IPS-NIHi7 (cell line): ENCODE results near the gene CDH9.

Source experiments
- DNase-seq: peaks from one replicate; pipeline ENCODE4 v3.0.0; 2012; ENCODE audit warnings: mixed read lengths; ENCODE audit errors: extremely low spot score

The CDH9 gene, protein sequence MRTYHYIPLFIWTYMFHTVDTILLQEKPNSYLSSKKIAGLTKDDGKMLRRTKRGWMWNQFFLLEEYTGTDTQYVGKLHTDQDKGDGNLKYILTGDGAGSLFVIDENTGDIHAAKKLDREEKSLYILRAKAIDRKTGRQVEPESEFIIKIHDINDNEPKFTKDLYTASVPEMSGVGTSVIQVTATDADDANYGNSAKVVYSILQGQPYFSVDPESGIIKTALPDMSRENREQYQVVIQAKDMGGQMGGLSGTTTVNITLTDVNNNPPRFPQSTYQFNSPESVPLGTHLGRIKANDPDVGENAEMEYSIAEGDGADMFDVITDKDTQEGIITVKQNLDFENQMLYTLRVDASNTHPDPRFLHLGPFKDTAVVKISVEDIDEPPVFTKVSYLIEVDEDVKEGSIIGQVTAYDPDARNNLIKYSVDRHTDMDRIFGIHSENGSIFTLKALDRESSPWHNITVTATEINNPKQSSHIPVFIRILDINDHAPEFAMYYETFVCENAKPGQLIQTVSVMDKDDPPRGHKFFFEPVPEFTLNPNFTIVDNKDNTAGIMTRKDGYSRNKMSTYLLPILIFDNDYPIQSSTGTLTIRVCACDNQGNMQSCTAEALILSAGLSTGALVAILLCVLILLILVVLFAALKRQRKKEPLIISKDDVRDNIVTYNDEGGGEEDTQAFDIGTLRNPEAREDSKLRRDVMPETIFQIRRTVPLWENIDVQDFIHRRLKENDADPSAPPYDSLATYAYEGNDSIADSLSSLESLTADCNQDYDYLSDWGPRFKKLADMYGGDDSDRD

DNA sequence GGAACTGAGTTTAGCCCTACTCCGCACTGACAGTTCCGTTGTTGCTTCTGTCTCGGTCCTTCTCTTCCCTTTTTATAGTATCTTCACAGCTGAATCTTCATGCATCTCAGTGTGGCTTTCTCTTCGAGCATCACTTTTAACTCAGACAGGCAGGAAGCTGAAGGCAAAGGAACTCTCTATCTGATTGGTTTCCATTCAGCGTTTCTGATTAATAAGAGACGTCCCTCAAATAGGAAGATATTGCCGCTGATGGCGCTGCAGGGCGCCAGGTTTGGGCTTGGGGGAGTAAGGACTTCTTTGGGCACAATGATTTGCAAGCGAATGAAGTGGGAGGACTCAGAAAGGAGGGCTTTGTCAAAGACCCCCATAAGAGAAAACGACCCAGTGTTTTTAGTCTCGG lies at the start of gene CDH9:
Gene CDH9 (minus strand): TSS at position 111 of the 400 bp plus-strand sequence. CDS start 50,253 bp downstream, outside the sequence.
- no peak for DNase-seq

DNA sequence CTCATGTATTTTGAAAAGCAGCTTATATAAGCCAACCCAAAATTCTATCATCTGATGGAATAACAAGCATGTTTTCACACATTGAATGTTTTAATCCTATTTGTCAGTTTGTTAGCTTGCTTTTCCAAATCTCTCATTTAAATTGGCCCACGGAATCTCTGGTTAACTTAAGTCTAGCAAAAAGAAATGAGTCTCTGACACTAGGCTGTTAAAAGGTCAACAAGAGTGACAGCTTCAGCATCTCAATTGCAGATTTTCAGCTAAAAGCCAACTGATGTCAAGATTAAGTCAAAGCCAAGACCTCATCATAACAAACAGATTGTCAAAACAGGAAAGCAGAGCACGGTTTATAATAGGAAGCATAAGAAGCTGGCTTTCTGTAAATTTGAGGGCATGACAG lies 49.4 kb upstream of the CDH9 start:
- DNase-seq: no peak

DNA sequence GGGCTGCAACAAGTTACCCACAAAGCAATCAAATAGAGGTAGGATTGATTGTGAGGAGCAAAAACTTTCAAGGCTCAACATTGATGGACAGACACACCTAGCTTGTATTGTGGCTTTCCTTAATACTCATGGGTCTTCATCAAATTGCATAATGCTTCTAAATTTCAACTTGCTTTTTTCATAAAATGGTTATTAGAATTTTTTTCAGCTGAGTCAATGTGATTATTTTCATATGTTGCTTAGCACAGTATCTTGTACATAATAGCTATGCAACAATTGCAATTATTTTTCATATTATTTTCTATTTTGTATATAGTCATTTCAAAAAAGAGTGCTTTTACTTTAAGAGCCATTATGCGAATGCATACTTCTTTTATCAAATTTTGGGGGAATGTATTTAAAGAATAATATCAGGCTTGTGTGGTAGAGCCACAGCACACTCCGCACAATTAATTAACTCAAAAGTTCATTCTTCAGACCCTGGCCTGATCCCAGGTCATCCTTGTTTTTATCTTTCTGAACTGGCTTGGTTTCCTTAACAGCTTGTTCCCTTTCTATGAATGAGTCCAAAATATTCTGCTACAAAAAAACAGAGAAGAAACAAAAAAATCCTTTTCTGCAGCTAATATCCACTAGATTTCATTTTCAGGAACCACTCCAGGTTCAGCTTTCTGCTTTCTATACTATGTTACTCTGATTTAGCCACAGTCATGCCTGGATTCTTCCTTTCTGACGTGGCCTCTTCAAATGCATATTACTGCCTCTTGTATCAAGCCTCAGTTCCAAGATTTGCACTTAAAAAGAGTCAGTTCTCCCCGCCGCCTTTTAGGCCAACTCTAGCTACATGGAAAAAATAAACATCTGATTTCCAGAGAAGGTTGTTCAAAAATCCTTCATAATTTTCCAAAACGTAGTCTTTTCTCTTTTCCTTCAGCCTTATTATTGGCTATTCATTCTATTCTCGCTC lies 45.3 kb upstream of the CDH9 start:
- DNase-seq: peak; percentile 7

- no peak for DNase-seq
Measured at GRCh38 chr5:27080147-27080546, 41.8 kb upstream of the CDH9 start.

DNA sequence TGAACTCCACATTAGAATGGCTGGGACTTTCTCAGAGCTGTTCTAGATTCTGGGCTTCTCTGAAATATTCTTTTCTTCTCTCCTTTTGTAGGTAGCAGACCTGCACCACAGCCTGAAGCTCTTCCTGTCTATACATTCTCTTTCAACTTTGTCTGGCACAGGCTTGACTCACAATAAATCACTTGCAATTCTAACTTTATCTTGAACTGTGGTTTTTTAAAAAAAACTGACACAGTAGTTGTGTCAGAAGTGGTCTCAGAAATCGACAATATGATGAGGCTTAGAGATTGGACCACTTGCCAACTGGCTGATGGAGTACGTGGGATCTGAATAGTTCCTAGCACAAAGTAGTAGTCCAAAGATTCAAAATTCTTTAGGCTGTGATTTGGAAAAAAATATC lies 24.1 kb upstream of the CDH9 start:
- no peak for DNase-seq

GRCh38 chr5:27048510-27048909 lies 10.1 kb upstream of the CDH9 start:
- DNase-seq: no peak

- no peak for DNase-seq
Measured at GRCh38 chr5:27041372-27041771, 3.0 kb upstream of the CDH9 start.

GRCh38 chr5:27034565-27034964 lies 3.8 kb downstream of the CDH9 start:
- DNase-seq: no peak

GRCh38 chr5:27026801-27027200 lies 11.6 kb downstream of the CDH9 start:
- DNase-seq: no peak

DNA sequence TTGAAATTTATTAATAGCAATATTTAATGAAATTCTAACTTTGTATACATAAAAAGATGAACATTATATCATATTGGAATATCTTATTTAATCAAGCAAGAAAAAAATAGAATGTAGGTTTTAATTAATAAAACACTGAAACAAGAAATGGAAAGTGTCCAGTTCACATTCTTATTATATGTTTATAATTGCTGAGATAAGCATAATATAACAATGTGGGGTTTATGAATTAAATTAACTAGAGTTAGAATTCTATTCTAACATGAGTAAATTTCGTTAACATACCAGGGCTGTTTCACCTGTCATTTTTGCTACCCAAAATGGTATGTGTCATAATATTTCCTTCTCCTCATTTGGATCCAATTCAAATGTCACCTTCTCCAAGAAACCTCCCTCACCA lies 12.3 kb downstream of the CDH9 start:
- no peak for DNase-seq

- DNase-seq: no peak
Measured at GRCh38 chr5:27021471-27021870, 16.9 kb downstream of the CDH9 start.

DNA sequence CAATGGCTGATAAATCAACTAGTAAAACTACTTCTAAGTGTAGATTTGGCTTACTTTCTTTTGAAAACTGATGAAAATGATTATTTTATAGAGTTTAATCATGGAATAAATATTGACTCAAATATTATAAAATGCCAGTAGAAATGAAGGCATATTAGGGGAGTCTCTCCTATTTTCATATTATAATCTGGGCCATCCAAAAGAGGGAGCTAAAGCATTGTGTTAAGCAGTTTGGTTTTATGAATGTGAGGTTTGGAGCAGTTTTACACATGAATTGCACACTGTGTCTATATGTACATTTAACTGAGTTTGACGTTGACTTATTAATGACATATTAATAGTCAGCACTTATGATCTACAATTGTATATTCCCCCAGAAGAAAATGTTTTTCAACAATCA lies 17.4 kb downstream of the CDH9 start:
- DNase-seq: no peak

DNA sequence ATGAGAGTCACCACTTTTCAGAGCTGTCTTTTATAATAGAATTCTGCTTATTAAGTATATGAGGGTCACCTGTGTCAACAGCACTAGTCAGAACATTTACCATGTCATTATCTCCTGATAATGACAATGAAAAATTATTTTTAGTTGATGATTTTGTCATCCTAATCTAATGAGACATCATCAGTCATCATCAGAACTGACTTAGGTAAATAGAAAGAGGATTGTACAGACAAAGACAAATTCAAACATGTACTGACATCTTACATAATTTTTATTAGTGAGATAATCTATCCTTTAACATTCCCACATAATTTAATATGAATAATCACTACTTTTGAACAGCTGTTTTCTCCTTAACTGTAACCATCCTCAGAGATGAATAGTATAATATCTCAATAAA lies 22.6 kb downstream of the CDH9 start:
- DNase-seq: no peak

- DNase-seq: no peak
Measured at GRCh38 chr5:27011274-27011673, 27.1 kb downstream of the CDH9 start.

DNA sequence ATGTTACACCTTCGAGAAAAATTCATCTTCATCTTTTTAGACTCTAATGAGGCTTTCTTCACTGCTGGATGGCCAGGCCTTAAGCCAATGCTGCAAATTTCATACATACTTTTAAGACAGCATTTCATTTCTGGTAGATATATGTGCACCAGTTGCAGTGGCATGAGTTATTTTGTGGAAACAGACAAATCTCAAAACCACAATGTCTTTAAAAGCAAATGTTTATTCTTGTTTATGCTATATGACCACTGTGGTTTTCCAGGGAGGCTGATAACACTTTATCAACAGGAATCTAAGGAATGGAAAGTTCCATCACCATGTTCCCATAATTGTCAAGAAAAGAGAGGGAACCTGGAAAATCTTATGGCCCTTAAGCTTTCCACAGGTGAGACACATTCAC lies 27.7 kb downstream of the CDH9 start:
- no peak for DNase-seq

DNA sequence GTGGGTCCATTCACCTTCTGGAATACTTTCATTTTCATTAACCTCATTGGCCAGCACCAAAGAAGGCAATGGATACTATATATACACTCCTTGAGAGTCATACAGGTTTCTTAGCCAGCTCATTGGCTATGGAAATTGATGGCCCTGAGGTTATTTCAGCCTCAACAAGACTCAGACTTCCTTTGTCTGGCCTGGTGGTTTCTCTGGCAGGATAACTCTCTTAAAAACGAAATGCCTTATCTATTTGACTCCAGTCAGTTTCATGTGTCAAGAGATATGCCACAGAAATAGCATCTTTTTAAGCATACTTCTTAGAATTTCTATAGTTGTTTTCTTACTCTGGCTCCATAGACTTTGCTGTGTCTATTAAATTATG lies 28.9 kb downstream of the CDH9 start:
- no peak for DNase-seq

DNA sequence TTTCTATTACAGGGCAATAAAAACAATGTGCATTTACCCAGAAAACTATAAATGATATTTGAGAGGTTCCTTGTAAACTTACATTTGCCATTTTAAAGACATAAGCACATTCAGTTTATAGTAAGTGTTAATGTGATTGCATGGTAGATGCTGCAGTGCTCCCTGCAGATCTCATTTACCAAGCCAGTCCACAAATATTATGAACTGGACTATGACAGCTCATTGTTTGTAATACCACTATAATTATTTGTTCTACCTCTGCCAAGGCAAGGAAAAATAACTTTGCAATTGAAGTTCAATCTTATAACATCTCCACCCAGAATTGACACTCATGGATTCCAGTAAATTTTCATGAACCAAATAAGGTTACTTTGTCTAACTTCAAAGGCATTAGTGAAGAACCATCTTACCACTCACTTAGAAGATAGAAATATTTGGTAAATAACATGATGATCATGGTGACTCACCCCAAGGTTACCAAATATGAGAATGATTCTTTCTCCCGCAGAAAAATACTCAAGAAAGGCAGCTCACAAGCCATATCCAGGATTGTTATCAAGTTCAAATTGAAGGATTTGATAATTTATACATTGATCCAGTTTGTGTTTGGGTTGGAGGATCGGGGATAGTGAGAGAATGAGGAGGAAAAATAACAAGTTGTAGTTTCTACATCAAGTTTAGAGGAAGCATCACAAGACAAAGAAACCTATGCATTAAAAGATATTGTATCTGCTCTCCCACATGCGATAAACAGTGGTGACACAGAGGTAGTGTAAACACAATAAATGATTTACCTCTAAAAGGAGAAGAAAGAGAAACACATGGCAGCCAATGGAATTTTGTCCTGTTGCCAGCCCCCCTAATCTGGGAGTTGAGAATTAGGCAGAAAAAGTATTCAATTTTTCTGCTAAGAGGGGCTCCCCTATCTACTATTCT lies 29.5 kb downstream of the CDH9 start:
- no peak for DNase-seq

GRCh38 chr5:27007121-27007520 lies 31.3 kb downstream of the CDH9 start:
- DNase-seq: no peak

- no peak for DNase-seq
Measured at GRCh38 chr5:26986985-26987384, 51.4 kb downstream of the CDH9 start.

- no peak for DNase-seq
Measured at GRCh38 chr5:26981750-26982149, 56.6 kb downstream of the CDH9 start.

DNA sequence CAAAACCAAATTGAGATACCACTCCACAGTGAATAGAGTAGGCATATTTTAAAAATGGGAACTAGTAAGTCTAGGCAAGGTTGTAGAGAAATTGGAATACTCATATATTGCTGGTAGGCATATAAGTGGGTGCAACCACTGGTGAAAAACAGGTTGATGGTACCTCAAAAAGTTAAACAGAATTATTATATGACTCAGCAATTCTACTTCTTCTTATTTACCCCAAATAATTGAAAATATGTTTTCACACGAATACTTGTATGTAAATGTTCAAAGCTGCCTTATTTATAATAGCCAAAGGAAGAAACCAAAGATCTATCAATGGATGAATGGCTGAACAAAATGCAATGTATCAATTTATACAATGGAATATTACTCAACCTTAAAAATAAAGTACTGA lies 79.1 kb downstream of the CDH9 start:
- DNase-seq: no peak
